Measurements from ENCODE around the gene PDE10A. TPM values are rescaled to one million over a fixed set of nuclear protein-coding genes. Genes with fewer than 3 reads are reported as not detected.

PDE10A gene
- total RNA-seq, 1 experiment from 2014 or later, result 3.1 TPM

DNA sequence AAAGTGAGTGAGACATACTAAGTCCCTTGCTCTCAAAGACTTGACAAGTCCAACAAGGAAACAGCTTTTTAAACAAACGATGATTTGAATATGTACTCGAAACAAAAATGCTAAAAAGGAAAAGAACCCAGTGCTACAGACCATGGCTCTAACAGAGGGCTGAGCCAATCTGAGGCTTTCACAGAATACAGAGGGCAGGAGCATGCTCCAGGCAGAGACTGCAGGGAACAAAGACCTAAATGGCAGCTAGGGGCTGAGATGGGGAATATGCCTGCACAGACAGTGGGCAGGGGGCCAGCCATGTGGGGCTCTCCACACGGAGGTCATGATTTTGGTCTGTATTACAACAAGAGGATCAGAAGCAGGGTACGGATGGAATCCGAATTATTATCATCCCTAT, 322.5 kb downstream of the PDE10A start (continued):
- TF ChIP-seq, protein P1, sequence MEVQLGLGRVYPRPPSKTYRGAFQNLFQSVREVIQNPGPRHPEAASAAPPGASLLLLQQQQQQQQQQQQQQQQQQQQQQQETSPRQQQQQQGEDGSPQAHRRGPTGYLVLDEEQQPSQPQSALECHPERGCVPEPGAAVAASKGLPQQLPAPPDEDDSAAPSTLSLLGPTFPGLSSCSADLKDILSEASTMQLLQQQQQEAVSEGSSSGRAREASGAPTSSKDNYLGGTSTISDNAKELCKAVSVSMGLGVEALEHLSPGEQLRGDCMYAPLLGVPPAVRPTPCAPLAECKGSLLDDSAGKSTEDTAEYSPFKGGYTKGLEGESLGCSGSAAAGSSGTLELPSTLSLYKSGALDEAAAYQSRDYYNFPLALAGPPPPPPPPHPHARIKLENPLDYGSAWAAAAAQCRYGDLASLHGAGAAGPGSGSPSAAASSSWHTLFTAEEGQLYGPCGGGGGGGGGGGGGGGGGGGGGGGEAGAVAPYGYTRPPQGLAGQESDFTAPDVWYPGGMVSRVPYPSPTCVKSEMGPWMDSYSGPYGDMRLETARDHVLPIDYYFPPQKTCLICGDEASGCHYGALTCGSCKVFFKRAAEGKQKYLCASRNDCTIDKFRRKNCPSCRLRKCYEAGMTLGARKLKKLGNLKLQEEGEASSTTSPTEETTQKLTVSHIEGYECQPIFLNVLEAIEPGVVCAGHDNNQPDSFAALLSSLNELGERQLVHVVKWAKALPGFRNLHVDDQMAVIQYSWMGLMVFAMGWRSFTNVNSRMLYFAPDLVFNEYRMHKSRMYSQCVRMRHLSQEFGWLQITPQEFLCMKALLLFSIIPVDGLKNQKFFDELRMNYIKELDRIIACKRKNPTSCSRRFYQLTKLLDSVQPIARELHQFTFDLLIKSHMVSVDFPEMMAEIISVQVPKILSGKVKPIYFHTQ (CRISPR knock-in tag; IDR thresholded peaks at IDR 0.05), result no peak
- TF ChIP-seq TCF7 (CRISPR knock-in tag; IDR thresholded peaks at IDR 0.05; ENCODE audit: low read depth), result no peak

DNA sequence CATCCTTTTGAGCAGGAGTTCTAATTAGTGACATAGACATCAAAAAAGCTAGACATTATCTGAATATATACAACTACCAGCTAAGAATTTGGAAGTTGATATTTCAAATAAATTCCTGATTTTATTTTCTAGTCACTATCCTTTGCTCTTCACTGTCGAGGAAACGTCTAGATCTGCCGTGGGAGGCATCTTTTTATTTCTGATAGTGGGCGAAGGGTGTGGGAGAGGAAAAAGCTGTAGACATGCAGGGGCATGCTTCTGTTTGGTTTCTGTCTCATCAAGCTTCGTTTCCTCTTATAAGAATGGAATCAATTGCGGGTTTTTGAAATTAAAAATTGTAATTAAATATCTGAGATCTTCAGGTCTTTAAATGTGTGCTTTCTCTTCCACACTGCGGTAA, 337.4 kb downstream of the PDE10A start:
- Mint-ChIP-seq H3K4me3 (no peak overlapping the region), H3K27me3 (ENCODE audit: low read depth) (peaks cover 2% of the 10 kb centered on the region; the same call in 1 of the 2 replicates), H3K4me1 (no peaks in the 10 kb centered on the region), H3K36me3 (peaks cover 20% of the 10 kb centered on the region), H3K27ac (no peak overlapping the region), H3K9me3 (peaks cover 34% of the 10 kb centered on the region)
- ChIA-PET CTCF (no interaction called here), POLR2A (no interaction called here)
- ATAC-seq, result no peak
- no peak for DNase-seq (ENCODE audit: low spot score)
- no peak for TF ChIP-seq CBFB (CRISPR knock-in tag; IDR thresholded peaks at IDR 0.05; ENCODE audit: low read depth)
- no peak for TF ChIP-seq EMX1 (CRISPR knock-in tag; IDR thresholded peaks at IDR 0.05)
- no peak for TF ChIP-seq IRF2 (CRISPR knock-in tag; IDR thresholded peaks at IDR 0.05; ENCODE audit: borderline replicate concordance, low read depth)
- TF ChIP-seq, protein P2, sequence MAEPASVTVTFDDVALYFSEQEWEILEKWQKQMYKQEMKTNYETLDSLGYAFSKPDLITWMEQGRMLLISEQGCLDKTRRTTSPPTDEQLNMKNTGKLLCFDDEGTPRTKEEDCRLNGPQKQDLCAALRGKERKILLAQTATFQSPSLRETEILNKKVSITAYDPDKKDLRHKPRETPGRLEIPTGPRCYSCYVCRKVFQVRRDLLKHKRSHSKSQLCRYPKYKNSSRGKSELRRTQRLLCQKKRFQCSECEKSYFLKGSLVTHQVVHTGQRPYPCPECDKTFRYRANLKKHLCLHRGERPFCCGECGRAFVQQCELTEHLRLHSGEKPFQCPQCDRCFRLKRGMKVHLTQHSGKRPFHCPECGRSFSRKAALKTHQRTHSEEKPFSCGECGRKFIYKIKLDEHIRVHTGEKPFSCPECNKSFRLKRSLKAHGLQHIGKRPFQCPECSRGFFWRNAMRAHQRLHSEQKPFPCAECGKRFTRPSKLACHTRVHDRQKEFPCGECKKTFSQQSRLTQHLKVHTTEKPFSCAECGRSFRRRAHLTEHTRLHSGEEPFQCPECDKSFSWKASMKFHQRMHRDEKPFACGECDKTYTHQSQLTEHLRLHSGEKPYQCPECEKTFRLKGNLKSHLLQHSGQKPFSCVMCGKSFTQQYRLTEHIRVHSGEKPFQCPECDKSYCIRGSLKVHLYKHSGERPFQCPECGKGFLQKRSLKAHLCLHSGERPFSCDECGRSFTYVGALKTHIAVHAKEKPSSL (CRISPR knock-in tag; conservative IDR thresholded peaks at IDR 0.05), result no peak
- TF ChIP-seq, protein P1 (CRISPR knock-in tag; IDR thresholded peaks at IDR 0.05), result no peak
- TF ChIP-seq ATF1 (CRISPR knock-in tag; IDR thresholded peaks at IDR 0.05), result no peak
- TF ChIP-seq SP1 (CRISPR knock-in tag; conservative IDR thresholded peaks at IDR 0.05), result no peak
- no peak for TF ChIP-seq TCF7 (CRISPR knock-in tag; IDR thresholded peaks at IDR 0.05; ENCODE audit: low read depth)
- TF ChIP-seq SOX15 (CRISPR knock-in tag; IDR thresholded peaks at IDR 0.05), result no peak
- TF ChIP-seq ZNF263 (CRISPR knock-in tag; IDR thresholded peaks at IDR 0.05; ENCODE audit: low read depth), result no peak
- TF ChIP-seq NR3C1 (CRISPR knock-in tag; conservative IDR thresholded peaks at IDR 0.05; ENCODE audit: low read depth), result no peak
- TF ChIP-seq, protein P3, sequence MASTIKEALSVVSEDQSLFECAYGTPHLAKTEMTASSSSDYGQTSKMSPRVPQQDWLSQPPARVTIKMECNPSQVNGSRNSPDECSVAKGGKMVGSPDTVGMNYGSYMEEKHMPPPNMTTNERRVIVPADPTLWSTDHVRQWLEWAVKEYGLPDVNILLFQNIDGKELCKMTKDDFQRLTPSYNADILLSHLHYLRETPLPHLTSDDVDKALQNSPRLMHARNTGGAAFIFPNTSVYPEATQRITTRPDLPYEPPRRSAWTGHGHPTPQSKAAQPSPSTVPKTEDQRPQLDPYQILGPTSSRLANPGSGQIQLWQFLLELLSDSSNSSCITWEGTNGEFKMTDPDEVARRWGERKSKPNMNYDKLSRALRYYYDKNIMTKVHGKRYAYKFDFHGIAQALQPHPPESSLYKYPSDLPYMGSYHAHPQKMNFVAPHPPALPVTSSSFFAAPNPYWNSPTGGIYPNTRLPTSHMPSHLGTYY (CRISPR knock-in tag; IDR thresholded peaks at IDR 0.05), result no peak
- no peak for TF ChIP-seq CREM (CRISPR knock-in tag; IDR thresholded peaks at IDR 0.05)
- TF ChIP-seq CREB1 (CRISPR knock-in tag; IDR thresholded peaks at IDR 0.05), result no peak

DNA sequence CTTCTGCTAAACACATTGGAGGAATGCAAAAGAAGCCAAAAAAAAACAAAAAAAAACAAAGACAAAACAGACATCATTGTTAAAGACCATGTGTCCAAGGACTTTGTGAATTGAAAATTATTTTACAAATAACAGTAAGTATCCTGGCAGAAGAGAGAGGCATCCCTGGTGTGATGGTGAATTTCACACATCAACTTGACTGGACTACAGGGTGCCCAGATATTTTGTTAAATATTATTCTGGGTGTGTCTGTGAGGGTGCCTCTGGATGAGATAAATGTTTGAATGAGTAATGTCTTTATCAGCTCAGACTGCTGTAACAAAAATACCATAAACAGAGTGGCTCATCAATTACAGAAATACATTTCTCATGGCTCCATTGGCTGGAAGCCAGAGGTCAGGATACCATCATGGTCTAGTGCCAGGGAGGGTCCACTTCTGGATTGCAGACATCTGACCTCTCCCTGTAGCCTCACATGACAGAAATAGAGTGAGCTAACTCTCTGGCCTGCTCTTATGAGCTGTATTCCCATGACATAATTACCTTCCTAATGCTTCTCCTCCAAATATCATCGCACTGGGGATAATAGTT, 341.4 kb downstream of the PDE10A start:
- no peak overlapping the region for H3K4me3 Mint-ChIP-seq

More for the DNA sequence above, 341.4 kb downstream of the PDE10A start:
- ATAC-seq (no peak), DNase-seq (ENCODE audit: low spot score) (no peak)
- POLR2A ChIA-PET, result interaction anchor here (0.6 kb wide), 1 partner anchor 122 kb away, joined by 5 read pairs; no protein-coding TSS in a partner anchor
- H3K27me3 Mint-ChIP-seq (ENCODE audit: low read depth), result peaks cover 2% of the 10 kb centered on the region; the same call in 1 of the 2 replicates
- no peak overlapping the region for H3K27ac Mint-ChIP-seq
- TF ChIP-seq TP53 (CRISPR knock-in tag; IDR thresholded peaks at IDR 0.05), result no peak
- TF ChIP-seq, protein P4, sequence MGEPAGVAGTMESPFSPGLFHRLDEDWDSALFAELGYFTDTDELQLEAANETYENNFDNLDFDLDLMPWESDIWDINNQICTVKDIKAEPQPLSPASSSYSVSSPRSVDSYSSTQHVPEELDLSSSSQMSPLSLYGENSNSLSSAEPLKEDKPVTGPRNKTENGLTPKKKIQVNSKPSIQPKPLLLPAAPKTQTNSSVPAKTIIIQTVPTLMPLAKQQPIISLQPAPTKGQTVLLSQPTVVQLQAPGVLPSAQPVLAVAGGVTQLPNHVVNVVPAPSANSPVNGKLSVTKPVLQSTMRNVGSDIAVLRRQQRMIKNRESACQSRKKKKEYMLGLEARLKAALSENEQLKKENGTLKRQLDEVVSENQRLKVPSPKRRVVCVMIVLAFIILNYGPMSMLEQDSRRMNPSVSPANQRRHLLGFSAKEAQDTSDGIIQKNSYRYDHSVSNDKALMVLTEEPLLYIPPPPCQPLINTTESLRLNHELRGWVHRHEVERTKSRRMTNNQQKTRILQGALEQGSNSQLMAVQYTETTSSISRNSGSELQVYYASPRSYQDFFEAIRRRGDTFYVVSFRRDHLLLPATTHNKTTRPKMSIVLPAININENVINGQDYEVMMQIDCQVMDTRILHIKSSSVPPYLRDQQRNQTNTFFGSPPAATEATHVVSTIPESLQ (CRISPR knock-in tag; IDR thresholded peaks at IDR 0.05), result no peak
- peaks cover 24% of the 10 kb centered on the region for H3K36me3 Mint-ChIP-seq
- H3K9me3 Mint-ChIP-seq, result peaks cover 55% of the 10 kb centered on the region
- CTCF ChIA-PET, result no interaction called here
- H3K4me1 Mint-ChIP-seq, result no peaks in the 10 kb centered on the region

All from WTC11 (cell line).